Right lobe of liver (tissue), 5 donors: ENCODE results near the gene TSTD2. TPM values are rescaled to one million over a fixed set of nuclear protein-coding genes. Genes with fewer than 3 reads are reported as not detected.

Experiments
- total RNA-seq, 6 experiments: library from RNA; depleted of rRNA in 2 of 6; stranded (reverse); fragments of >200 nt in 2 of 6; fragmentation: NEBNext Ultra II Directional in 3 of 6; extraction: Animal tissue kit (Norgen Biotek cat#: 25700) in 3 of 6; gene quantifications; one replicate each; pipeline versions ENCODE4 v1.1.0 to v1.2.4, GENCODE V29; 2016 to 2023
- donor health status: DM: no; HTN: no; CAD: no.
- donor health status: DM: no; HTN: no; CAD: no.
- donor health status: DM: no; HTN: yes; CAD: no.
- donor health status: DM: no; HTN: yes; CAD: no.

TSTD2 gene
- total RNA-seq, 6 experiments from 2014 or later, result 7.9 to 10.2 (median 9.0) TPM

Other genes starting within 250 kb of the TSTD2 start
- 1 to 10 TPM; 4.2 to 8.7 (median 6.8) TPM for gene TDRD7, start 221.3 kb downstream of the TSTD2 start, total RNA-seq
- gene TMOD1, start 131.7 kb downstream of the TSTD2 start, total RNA-seq, result 10 to 100 TPM in 4 of 6 experiments, 1 to 10 TPM in 2; 5.9 to 14.3 (median 12.7) TPM
- gene NCBP1, start 453 bp upstream of the TSTD2 start, total RNA-seq, result 10 to 100 TPM; 10.9 to 15.3 (median 12.5) TPM
- 1 to 10 TPM; 4.4 to 9.0 (median 6.7) TPM for gene XPA, start 64.0 kb upstream of the TSTD2 start, total RNA-seq
- gene FOXE1, start 219.9 kb upstream of the TSTD2 start, total RNA-seq, result not detected